Mesendoderm (in vitro differentiated cells): ENCODE data around the gene MLLT6.

Source experiments
- DNase-seq: peaks from one replicate; pipeline ENCODE4 v3.0.0; 2013
- H2AK5ac ChIP-seq: 2 replicates; pipeline ENCODE4 v1.6.1; 2013; ENCODE audit warnings: low read length, inconsistent platforms
- H2BK120ac ChIP-seq: 2 replicates; pipeline ENCODE4 v1.6.1; 2013; ENCODE audit warnings: low read depth, mild to moderate bottlenecking, low read length, moderate library complexity, mixed read lengths
- H2BK15ac ChIP-seq: replicated peaks from 2 replicates; pipeline ENCODE4 v1.6.1; 2013; ENCODE audit warnings: low read depth, mild to moderate bottlenecking, moderate library complexity
- H2BK5ac ChIP-seq: 2 replicates; pipeline ENCODE4 v1.6.1; 2013; ENCODE audit warnings: low read length, inconsistent platforms
- H3K18ac ChIP-seq: 2 replicates; pipeline ENCODE4 v1.6.1; 2013; ENCODE audit warnings: mild to moderate bottlenecking, low read length, mixed read lengths
- H3K23ac ChIP-seq: one replicate; pipeline ENCODE4 v1.6.1; 2013; ENCODE audit warnings: low read length
- H3K27ac ChIP-seq: 2 replicates; pipeline ENCODE4 v1.5.1; 2013; ENCODE audit warnings: low read depth, mild to moderate bottlenecking, inconsistent platforms, low read length, moderate library complexity
- H3K27me3 ChIP-seq: 2 replicates; pipeline ENCODE4 v1.6.1; 2013; ENCODE audit warnings: low read length, control low read depth, mild to moderate bottlenecking, inconsistent platforms; ENCODE audit not compliant: insufficient read depth, poor library complexity
- H3K36me3 ChIP-seq: 2 replicates; pipeline ENCODE4 v1.6.1; 2013; ENCODE audit warnings: low read length, inconsistent platforms; ENCODE audit not compliant: control insufficient read depth, insufficient read depth
- H3K4ac ChIP-seq: one replicate; pipeline ENCODE4 v1.6.1; 2013; ENCODE audit warnings: low read depth, mild to moderate bottlenecking, low read length, moderate library complexity
- H3K4me1 ChIP-seq: 2 replicates; pipeline ENCODE4 v1.6.1; 2013; ENCODE audit warnings: low read depth, low read length, inconsistent platforms; ENCODE audit not compliant: control insufficient read depth
- H3K4me2 ChIP-seq: 2 replicates; pipeline ENCODE4 v1.6.1; 2013; ENCODE audit warnings: low read length
- H3K4me3 ChIP-seq: 2 replicates; pipeline ENCODE4 v1.5.1; 2013; ENCODE audit warnings: mild to moderate bottlenecking, low read length
- H3K56ac ChIP-seq: one replicate; pipeline ENCODE4 v1.6.1; 2013; ENCODE audit warnings: low read length
- H3K79me1 ChIP-seq: 2 replicates; pipeline ENCODE4 v1.6.1; 2013; ENCODE audit warnings: low read length, inconsistent platforms
- H3K79me2 ChIP-seq: 2 replicates; pipeline ENCODE4 v1.6.1; 2013; ENCODE audit warnings: mild to moderate bottlenecking, low read length; ENCODE audit not compliant: control insufficient read depth, insufficient read depth
- H3K9ac ChIP-seq: 2 replicates; pipeline ENCODE4 v1.6.1; 2013; ENCODE audit warnings: low read length, inconsistent platforms
- H4K5ac ChIP-seq: one replicate; pipeline ENCODE4 v1.6.1; 2013; ENCODE audit warnings: low read length
- H4K8ac ChIP-seq: one replicate; pipeline ENCODE4 v1.6.1; 2013; ENCODE audit warnings: low read depth, mild to moderate bottlenecking, control low read depth, low read length, moderate library complexity
- WGBS: extraction: QIAGEN DNeasy Blood & Tissue Kit; methylation state at CpG from one replicate; pipeline ENCODE4 v1.1.7; 2013; ENCODE audit warnings: low lambda C conversion rate, missing lambda C conversion rate; ENCODE audit not compliant: insufficient coverage; ENCODE audit errors: extremely low coverage; 5-methylcytosine and 5-hydroxymethylcytosine counted together

Gene MLLT6

DNA sequence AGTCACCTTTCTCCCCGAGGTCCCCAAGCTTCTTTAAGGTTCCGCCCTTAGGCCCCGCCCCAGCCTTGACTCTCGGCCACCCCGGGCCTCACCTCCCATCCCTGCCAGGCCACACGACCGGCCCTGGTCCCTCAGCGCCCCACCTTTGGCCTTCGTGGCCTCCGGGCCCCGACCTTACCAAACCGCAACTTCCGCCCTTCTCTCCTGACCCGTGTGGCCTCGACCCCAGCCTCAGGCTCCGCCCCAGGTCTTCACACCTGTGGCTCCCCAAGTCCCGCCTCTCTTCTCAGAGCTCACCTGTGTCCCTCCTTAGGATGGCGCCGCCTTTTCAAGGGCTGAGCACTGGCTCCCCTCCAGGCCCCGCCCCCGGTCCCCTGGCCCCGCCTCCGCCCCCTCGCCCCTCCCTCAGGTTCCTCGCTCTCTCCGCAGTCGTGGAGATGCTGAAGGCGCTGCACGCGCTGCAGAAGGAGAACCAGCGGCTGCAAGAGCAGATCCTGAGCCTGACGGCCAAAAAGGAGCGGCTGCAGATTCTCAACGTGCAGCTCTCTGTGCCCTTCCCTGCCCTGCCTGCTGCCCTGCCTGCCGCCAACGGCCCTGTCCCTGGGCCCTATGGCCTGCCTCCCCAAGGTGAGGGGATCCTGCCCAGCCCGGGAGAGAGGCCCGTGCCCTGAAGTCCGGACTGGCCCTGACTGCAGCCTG, 15.0 kb downstream of the MLLT6 start:
- H4K8ac ChIP-seq: no peak overlapping the region
- no peak overlapping the region for H2AK5ac ChIP-seq
- no peaks in the 10 kb centered on the region for H3K79me1 ChIP-seq
- H2BK5ac ChIP-seq: no peak overlapping the region
- peak overlapping the region; percentile 74 for H3K27ac ChIP-seq
- no peak overlapping the region for H4K5ac ChIP-seq
- no CpG with 5 or more reads among the region's 39 CpGs for WGBS
- no peaks in the 10 kb centered on the region for H3K27me3 ChIP-seq
- peak; percentile 91 for DNase-seq
- peak overlapping the region; percentile 26 for H3K4me3 ChIP-seq
- peak overlapping the region; percentile 78 for H3K9ac ChIP-seq
- H3K4me2 ChIP-seq: peak overlapping the region; percentile 94
- peak overlapping the region; percentile 65 for H3K4ac ChIP-seq
- peak overlapping the region; percentile 80 for H3K56ac ChIP-seq
- H3K4me1 ChIP-seq: peaks cover 3% of the 10 kb centered on the region
- no peaks in the 10 kb centered on the region for H3K36me3 ChIP-seq
- no peak overlapping the region for H2BK120ac ChIP-seq
- H3K79me2 ChIP-seq: no peaks in the 10 kb centered on the region
- H2BK15ac ChIP-seq: no peak overlapping the region
- peak overlapping the region; percentile 24 for H3K18ac ChIP-seq
- no peak overlapping the region for H3K23ac ChIP-seq

- H2BK5ac ChIP-seq: no peak overlapping the region
- peaks cover 3% of the 10 kb centered on the region for H3K4me1 ChIP-seq
- no peaks in the 10 kb centered on the region for H3K79me1 ChIP-seq
- no peak overlapping the region for H3K4ac ChIP-seq
- H3K36me3 ChIP-seq: no peaks in the 10 kb centered on the region
- no peaks in the 10 kb centered on the region for H3K79me2 ChIP-seq
- no peak overlapping the region for H3K27ac ChIP-seq
- no CpG with 5 or more reads among the region's 6 CpGs for WGBS
- H3K23ac ChIP-seq: no peak overlapping the region
- no peak overlapping the region for H3K9ac ChIP-seq
- no peaks in the 10 kb centered on the region for H3K27me3 ChIP-seq
- no peak overlapping the region for H2AK5ac ChIP-seq
- H3K18ac ChIP-seq: no peak overlapping the region
- H2BK120ac ChIP-seq: no peak overlapping the region
- H2BK15ac ChIP-seq: no peak overlapping the region
- H3K4me3 ChIP-seq: no peak overlapping the region
- no peak overlapping the region for H4K8ac ChIP-seq
- H4K5ac ChIP-seq: no peak overlapping the region
- no peak for DNase-seq
- no peak overlapping the region for H3K56ac ChIP-seq
- no peak overlapping the region for H3K4me2 ChIP-seq
Observed at GRCh38 chr17:38720941-38721340, 15.9 kb downstream of the MLLT6 start.

DNA sequence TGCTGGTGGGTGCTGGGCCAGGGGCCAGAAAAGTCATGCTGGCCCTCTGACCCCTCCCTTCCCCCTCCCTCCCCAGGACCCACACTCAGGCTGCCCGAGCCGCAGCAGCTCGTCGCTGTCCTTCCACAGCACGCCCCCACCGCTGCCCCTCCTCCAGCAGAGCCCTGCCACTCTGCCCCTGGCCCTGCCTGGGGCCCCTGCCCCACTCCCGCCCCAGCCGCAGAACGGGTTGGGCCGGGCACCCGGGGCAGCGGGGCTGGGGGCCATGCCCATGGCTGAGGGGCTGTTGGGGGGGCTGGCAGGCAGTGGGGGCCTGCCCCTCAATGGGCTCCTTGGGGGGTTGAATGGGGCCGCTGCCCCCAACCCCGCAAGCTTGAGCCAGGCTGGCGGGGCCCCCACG, 16.7 kb downstream of the MLLT6 start:
- Histone ChIP-seq H3K79me1 (no peaks in the 10 kb centered on the region), H3K4ac (no peak overlapping the region), H2BK15ac (no peak overlapping the region), H3K56ac (no peak overlapping the region), H3K23ac (no peak overlapping the region), H2BK120ac (no peak overlapping the region), H4K5ac (no peak overlapping the region), H2AK5ac (no peak overlapping the region), H3K4me3 (no peak overlapping the region), H3K4me1 (peaks cover 3% of the 10 kb centered on the region), H3K27ac (no peak overlapping the region), H3K9ac (no peak overlapping the region), H3K18ac (no peak overlapping the region), H3K4me2 (no peak overlapping the region), H2BK5ac (no peak overlapping the region), H3K27me3 (no peaks in the 10 kb centered on the region), H3K79me2 (no peaks in the 10 kb centered on the region), H3K36me3 (no peaks in the 10 kb centered on the region), H4K8ac (no peak overlapping the region)
- no CpG with 5 or more reads among the region's 16 CpGs for WGBS
- DNase-seq: no peak

GRCh38 chr17:38724337-38724988, 19.4 kb downstream of the MLLT6 start:
- H3K27me3 ChIP-seq: no peaks in the 10 kb centered on the region
- H3K4ac ChIP-seq: no peak overlapping the region
- H2BK120ac ChIP-seq: no peak overlapping the region
- H3K56ac ChIP-seq: no peak overlapping the region
- no peak overlapping the region for H3K4me3 ChIP-seq
- no CpG with 5 or more reads among the region's 16 CpGs for WGBS
- H4K5ac ChIP-seq: no peak overlapping the region
- no peak overlapping the region for H3K4me2 ChIP-seq
- H3K9ac ChIP-seq: no peak overlapping the region
- no peaks in the 10 kb centered on the region for H3K79me1 ChIP-seq
- H2AK5ac ChIP-seq: no peak overlapping the region
- H2BK5ac ChIP-seq: no peak overlapping the region
- no peaks in the 10 kb centered on the region for H3K36me3 ChIP-seq
- H3K79me2 ChIP-seq: no peaks in the 10 kb centered on the region
- H3K18ac ChIP-seq: no peak overlapping the region
- H2BK15ac ChIP-seq: no peak overlapping the region
- no peak for DNase-seq
- no peak overlapping the region for H3K23ac ChIP-seq
- H4K8ac ChIP-seq: no peak overlapping the region
- H3K4me1 ChIP-seq: no peaks in the 10 kb centered on the region
- no peak overlapping the region for H3K27ac ChIP-seq

- H3K23ac ChIP-seq: no peak overlapping the region
- H3K4me1 ChIP-seq: no peaks in the 10 kb centered on the region
- H3K4ac ChIP-seq: no peak overlapping the region
- H3K4me3 ChIP-seq: no peak overlapping the region
- H3K56ac ChIP-seq: no peak overlapping the region
- no peak overlapping the region for H3K4me2 ChIP-seq
- H3K27ac ChIP-seq: no peak overlapping the region
- H3K36me3 ChIP-seq: no peaks in the 10 kb centered on the region
- H2BK120ac ChIP-seq: no peak overlapping the region
- H2AK5ac ChIP-seq: no peak overlapping the region
- H2BK5ac ChIP-seq: no peak overlapping the region
- H4K5ac ChIP-seq: no peak overlapping the region
- H4K8ac ChIP-seq: no peak overlapping the region
- no peaks in the 10 kb centered on the region for H3K79me2 ChIP-seq
- no peak overlapping the region for H3K9ac ChIP-seq
- H2BK15ac ChIP-seq: no peak overlapping the region
- no peak for DNase-seq
- WGBS: no CpG with 5 or more reads among the region's 10 CpGs
- H3K79me1 ChIP-seq: no peaks in the 10 kb centered on the region
- no peak overlapping the region for H3K18ac ChIP-seq
- H3K27me3 ChIP-seq: no peaks in the 10 kb centered on the region
Observed at GRCh38 chr17:38725066-38725465, 20.0 kb downstream of the MLLT6 start.
